Measurements from ENCODE around the gene MYL2. TPM values are rescaled to one million over a fixed set of nuclear protein-coding genes. Genes with fewer than 3 reads are reported as not detected.

The MYL2 gene
- total and polyA plus RNA-seq, 5 experiments from 2014 or later = not detected

DNA sequence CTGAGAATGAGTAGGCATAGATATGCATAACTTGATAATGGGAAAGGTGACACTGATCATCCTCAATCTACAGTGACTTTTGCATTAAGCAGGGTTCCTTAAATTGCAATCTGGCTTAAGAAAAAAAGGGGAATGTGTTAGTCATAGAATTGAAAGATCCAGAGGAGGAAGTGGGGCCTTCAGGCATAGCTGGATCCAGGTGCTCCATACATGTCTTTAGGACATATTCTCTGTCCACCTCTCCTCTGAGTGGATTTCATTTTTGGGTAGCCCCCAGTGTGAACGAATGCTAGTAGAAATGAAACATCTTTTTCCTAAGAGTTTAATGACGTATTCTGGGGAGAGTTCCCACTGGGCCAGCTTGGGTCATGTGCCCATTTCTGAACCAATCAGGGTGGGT is 46.0 kb downstream of the MYL2 start:
- POLR2A ChIA-PET = no interaction called here
- ATAC-seq (no peak), DNase-seq (no peak)
- Mint-ChIP-seq H3K4me3 (no peak overlapping the region), H3K9me3 (peaks cover 0 to 3% (median 0%) of the 10 kb centered on the region in 9 donors), H3K36me3 (no peaks in the 10 kb centered on the region), H3K4me1 (no peaks in the 10 kb centered on the region), H3K27me3 (peaks cover 3 to 19% (median 5%) of the 10 kb centered on the region in 5 donors), H3K27ac (no peak overlapping the region)

DNA sequence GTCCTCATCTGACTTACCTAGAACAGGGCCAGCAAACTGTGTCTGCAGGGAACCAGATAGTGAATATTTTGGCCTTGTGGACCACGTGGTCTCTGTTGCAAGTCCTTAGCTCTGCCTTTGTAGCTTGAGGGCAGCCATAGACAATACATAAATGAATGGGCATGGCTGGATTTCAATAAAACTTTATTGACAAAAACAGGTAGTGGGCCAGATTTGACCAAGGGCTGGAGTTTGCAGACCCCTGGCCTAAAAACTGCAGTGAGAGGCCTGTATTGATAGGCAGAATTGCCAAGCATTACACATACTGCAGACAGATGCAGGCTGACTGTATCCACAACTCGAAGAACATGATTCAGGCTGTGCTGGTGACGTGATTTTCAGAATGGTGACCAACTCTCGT is 48.3 kb downstream of the MYL2 start:
- Mint-ChIP-seq H3K27me3 (peaks cover 0 to 19% (median 3%) of the 10 kb centered on the region in 5 donors), H3K27ac (no peak overlapping the region), H3K4me1 (no peaks in the 10 kb centered on the region), H3K9me3 (peaks cover 0 to 3% (median 0%) of the 10 kb centered on the region in 9 donors), H3K36me3 (no peaks in the 10 kb centered on the region), H3K4me3 (no peak overlapping the region)
- POLR2A ChIA-PET = no interaction called here
- ATAC-seq = no peak
- no peak for DNase-seq

DNA sequence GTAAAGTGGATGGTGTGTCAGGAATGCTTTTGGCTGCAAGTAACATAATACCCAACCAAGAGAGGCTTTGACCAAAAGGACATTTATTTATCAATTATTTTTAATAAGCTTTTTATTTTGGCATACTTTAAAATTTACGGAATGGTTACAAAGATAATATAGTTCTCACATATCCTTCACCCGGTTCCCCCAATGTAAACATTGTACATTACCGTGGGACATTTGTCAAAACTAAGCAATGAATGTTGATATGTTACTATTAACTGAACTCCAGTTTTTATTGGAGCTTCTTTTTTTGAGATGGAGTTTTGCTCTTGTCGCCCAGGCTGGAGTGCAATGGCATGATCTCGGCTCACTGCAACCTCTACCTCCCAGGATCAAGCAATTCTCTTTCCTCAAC is 50.6 kb downstream of the MYL2 start:
- H3K36me3 Mint-ChIP-seq = no peaks in the 10 kb centered on the region
- no peaks in the 10 kb centered on the region for H3K4me1 Mint-ChIP-seq
- peaks cover 0 to 3% (median 0%) of the 10 kb centered on the region in 9 donors for H3K9me3 Mint-ChIP-seq
- no peak for DNase-seq
- ATAC-seq = no peak
- peaks cover 0 to 19% (median 3%) of the 10 kb centered on the region in 5 donors for H3K27me3 Mint-ChIP-seq
- no peak overlapping the region for H3K4me3 Mint-ChIP-seq
- POLR2A ChIA-PET = no interaction called here
- no peak overlapping the region for H3K27ac Mint-ChIP-seq

DNA sequence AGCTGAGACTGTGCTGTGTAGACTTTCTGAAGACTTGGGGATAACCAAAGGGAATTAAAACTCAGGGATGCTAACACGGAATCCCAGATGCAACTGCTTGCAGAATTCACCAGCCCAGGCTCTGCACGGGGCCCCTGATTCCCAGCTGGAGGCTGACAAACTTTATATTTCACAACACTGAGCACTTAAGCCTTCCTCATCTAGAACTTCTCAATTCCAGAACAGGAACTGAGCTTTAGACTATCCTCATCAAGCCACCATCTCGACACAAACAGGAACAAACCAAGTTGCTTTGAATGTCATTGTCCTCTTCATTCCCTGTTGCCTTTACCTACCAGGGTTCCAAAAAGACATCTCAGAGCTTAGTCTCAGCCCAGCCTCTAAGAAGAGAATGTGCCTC is 51.4 kb downstream of the MYL2 start:
- DNase-seq = no peak
- Mint-ChIP-seq H3K4me1 (no peaks in the 10 kb centered on the region), H3K27me3 (peaks cover 0 to 19% (median 3%) of the 10 kb centered on the region in 5 donors), H3K4me3 (no peak overlapping the region), H3K27ac (no peak overlapping the region), H3K9me3 (peaks cover 0 to 3% (median 0%) of the 10 kb centered on the region in 9 donors), H3K36me3 (no peaks in the 10 kb centered on the region)
- no peak for ATAC-seq
- POLR2A ChIA-PET = no interaction called here

DNA sequence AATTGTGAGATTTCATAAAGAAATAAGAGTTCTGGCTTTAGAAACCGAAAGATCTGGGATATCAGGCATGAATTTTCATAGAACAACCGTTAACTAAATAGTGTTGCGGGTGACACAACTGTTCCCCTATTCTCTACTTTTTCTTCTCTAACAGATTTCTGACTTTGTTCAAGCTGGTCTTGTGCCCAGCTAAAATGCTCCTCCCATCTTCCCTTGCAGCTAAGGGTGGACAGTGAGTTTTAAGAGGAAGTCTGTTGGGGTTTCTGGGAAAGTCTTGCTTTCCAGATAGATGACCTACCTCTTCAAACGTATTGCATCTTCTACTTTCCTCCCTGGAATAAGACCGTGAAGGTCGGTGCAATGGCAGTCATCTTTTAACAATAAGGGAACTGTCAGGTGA is 54.9 kb downstream of the MYL2 start:
- POLR2A ChIA-PET = interaction anchor here (0.6 kb wide), 1 partner anchor 28 kb away, joined by 3 read pairs; no protein-coding TSS in a partner anchor
- H3K27ac Mint-ChIP-seq = no peak overlapping the region
- H3K9me3 Mint-ChIP-seq = peaks cover 0 to 3% (median 0%) of the 10 kb centered on the region in 9 donors
- H3K4me3 Mint-ChIP-seq = no peak overlapping the region
- DNase-seq (no peak), ATAC-seq (no peak)
- H3K4me1 Mint-ChIP-seq = peaks cover 5 to 14% (median 7%) of the 10 kb centered on the region in 4 donors
- peaks cover 0 to 5% (median 0%) of the 10 kb centered on the region in 5 donors for H3K27me3 Mint-ChIP-seq
- no peaks in the 10 kb centered on the region for H3K36me3 Mint-ChIP-seq

DNA sequence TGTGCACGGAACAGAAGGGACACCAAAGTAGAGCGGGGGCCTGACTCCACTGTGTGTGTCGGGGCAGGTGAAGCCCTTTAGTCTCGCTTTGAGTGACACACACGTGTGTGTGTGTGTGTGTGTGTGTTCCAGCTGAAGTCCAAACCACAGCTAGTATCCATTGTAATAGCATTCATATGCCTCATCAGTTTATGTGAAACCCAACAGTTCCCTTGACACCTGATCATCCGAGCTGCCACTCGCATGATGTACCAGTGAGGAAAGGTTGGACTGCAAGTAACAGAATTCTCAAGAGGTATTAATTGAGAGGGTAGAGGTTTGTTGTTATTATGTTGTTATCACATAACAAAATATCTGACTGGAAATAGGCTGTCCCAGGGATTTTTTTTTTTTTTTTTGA is 57.2 kb downstream of the MYL2 start:
- no peaks in the 10 kb centered on the region for H3K27me3 Mint-ChIP-seq
- H3K4me1 Mint-ChIP-seq = peaks cover 5 to 14% (median 7%) of the 10 kb centered on the region in 4 donors
- H3K9me3 Mint-ChIP-seq = no peaks in the 10 kb centered on the region
- POLR2A ChIA-PET = no interaction called here
- no peak for DNase-seq
- H3K27ac Mint-ChIP-seq = no peak overlapping the region
- ATAC-seq = no peak
- no peak overlapping the region for H3K4me3 Mint-ChIP-seq
- no peaks in the 10 kb centered on the region for H3K36me3 Mint-ChIP-seq

DNA sequence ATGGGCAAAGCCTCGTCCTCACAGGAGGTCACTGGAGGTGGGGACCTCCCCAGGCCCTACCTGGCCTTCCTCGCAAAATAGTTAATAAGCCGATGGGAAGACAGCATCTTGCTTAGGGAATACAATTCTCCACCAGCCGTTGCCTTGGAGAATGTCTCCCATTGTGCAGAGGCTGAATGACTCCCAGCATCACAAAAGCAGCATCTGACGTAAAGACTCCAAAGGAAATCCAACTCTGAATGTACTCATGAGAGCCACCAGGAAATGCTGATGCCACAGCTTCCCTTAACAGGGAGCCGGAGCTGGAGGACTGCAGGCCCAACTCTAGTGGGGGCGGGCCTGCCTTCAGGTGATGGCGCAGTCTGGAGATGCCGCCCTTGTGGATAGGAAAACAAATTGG is 58.0 kb downstream of the MYL2 start:
- peaks cover 5 to 14% (median 7%) of the 10 kb centered on the region in 4 donors for H3K4me1 Mint-ChIP-seq
- ATAC-seq (no peak), DNase-seq (no peak)
- H3K9me3 Mint-ChIP-seq = no peaks in the 10 kb centered on the region
- H3K4me3 Mint-ChIP-seq = no peak overlapping the region
- H3K27ac Mint-ChIP-seq = no peak overlapping the region
- POLR2A ChIA-PET = no interaction called here
- H3K27me3 Mint-ChIP-seq = no peaks in the 10 kb centered on the region
- no peaks in the 10 kb centered on the region for H3K36me3 Mint-ChIP-seq

DNA sequence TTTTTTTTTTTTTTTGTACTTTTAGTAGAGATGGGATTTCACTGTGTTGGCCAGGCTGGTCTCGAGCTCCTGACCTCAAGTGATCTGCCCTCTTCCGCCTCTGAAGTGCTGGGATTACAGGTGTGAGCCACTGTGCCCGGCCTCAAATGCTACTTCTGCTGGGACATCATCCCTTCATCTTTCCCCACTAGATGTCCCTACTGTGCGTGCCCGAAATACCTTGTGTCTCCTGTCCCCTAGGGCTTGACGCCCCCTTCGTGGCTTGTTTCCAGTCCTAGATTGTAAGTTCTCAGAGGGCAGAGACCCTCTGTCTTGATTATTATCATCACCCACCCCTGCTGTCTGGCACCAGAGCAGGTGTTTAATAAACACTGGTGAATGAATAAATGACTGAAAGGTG is 58.6 kb downstream of the MYL2 start:
- POLR2A ChIA-PET = no interaction called here
- ATAC-seq (no peak), DNase-seq (no peak)
- Mint-ChIP-seq H3K4me3 (no peak overlapping the region), H3K4me1 (peaks cover 5 to 14% (median 7%) of the 10 kb centered on the region in 4 donors), H3K36me3 (no peaks in the 10 kb centered on the region), H3K27ac (peak overlapping the region in 1 of 10 donors; percentile 92), H3K27me3 (no peaks in the 10 kb centered on the region), H3K9me3 (no peaks in the 10 kb centered on the region)

Other genes with a start within 250 kb of the MYL2 start
- gene HVCN1, start 231.5 kb downstream of the MYL2 start, total RNA-seq = 10 to 100 TPM; 21.0 to 21.2 TPM
- 10 to 100 TPM; 17.3 to 24.5 (median 20.1) TPM for gene HVCN1, start 231.5 kb downstream of the MYL2 start, polyA plus RNA-seq
- 100 to 1,000 TPM; 127 to 141 TPM for gene PPP1CC, start 177.7 kb downstream of the MYL2 start, total RNA-seq
- 100 to 1,000 TPM; 112 to 150 (median 119) TPM for gene PPP1CC, start 177.7 kb downstream of the MYL2 start, polyA plus RNA-seq
- gene CCDC63, start 73.6 kb downstream of the MYL2 start, total RNA-seq = not detected
- gene CCDC63, start 73.6 kb downstream of the MYL2 start, polyA plus RNA-seq = not detected
- under 1 TPM in 1 of 2 experiments, not detected in 1; 0.05 TPM for gene CUX2, start 113.6 kb upstream of the MYL2 start, total RNA-seq
- under 1 TPM in 2 of 3 donors, not detected in 1; 0.02 to 0.07 TPM for gene CUX2, start 113.6 kb upstream of the MYL2 start, polyA plus RNA-seq